Hippocampal formation (tissue), 2 donors: ENCODE results near the gene CDC42SE2.
"Not testable (repeated sequence)": the region's sequence is repeated elsewhere in the genome, so short reads cannot be mapped to it uniquely, and the experiment has no call there.

ENCODE experiments used
- DNase-seq, 2 donors: peaks; one replicate each; lab custom pipeline; 2025; lab: John Stamatoyannopoulos, UW

The CDC42SE2 gene

GRCh38 chr5:131366428-131366827, 102.6 kb downstream of the CDC42SE2 start:
- DNase-seq, result no peak

GRCh38 chr5:131367219-131367860, 103.5 kb downstream of the CDC42SE2 start:
- DNase-seq, result no peak

DNA sequence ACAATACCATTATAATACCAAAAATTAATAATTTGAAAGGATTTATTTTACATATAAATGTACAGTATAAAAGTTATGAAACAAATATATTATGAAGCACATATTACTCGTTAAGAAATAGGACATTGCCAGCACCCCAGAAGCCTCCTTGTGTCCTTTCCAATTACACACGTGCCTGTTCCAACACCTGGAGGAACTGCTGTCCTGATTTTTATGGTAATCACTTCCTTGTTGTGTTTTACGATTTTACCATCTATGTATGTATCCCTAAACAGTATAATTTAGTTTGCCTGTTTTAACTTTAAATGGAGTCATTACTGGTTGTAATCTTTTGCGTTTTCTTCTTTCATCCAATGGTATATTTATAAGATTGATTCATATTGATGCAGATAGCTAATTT, 105.0 kb downstream of the CDC42SE2 start:
- no peak for DNase-seq

GRCh38 chr5:131369558-131369957, 105.7 kb downstream of the CDC42SE2 start:
- DNase-seq, result no peak

DNA sequence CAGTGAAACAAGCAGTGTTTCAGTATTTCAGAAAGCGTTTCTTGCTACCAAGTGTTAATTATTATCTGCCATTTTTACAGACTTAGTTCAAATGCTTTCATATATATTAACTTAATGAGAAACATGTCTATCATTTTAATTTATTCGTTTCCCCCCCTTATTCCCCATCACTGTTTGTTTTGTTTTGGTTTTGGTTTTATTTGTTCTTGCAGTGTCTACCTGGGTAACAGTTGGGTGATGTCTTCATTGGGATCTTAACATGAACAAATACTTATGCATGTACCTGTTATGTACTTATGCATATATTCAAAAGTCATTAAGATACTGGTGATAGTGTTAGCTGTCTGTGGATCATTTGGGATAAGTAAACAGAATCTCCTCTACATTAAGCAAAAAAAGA, 108.0 kb downstream of the CDC42SE2 start:
- DNase-seq, result no peak

DNA sequence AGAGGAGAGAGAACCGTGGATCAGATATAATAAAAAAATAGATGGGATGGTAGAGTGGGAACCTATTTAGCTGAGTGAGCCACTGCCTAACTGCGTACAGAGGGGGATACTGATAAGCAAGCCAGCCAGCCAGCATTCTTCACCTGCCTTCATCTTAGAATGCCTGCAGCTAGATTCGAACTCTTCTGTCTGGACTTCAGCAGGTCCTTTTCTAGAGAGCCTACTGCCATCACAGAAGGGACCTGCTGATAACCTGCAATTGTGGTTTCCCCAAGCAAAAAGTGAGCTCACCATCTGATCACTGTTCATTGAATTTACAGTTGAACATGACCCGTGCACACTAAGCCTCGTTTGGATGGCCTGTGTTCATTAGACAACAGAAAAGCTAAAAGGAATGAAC, 109.4 kb downstream of the CDC42SE2 start:
- no peak for DNase-seq

GRCh38 chr5:131375351-131375750, 111.5 kb downstream of the CDC42SE2 start:
- no peak for DNase-seq

DNA sequence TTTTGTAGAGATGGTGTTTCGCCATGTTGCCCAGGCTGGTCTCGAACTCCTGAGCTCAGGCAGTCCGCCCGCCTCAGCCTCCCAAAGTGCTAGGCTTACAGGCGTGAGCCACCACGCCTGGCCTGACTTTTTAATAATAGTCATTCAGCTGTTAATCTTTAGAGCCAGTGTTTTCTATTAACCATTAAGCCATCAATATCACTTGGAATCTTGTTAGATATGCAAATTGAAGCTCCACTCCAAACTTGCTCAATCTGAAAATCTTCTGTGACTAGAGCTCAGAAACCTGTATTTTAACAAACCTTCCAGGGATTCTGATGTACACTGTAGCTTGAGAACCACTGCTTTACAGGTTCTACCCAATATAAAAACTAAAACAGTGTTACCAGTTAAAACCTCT, 113.5 kb downstream of the CDC42SE2 start:
- no peak for DNase-seq

- peak in 1 of 2 donors; percentile 36 for DNase-seq
Measured at GRCh38 chr5:131377785-131378325, 114.0 kb downstream of the CDC42SE2 start.

GRCh38 chr5:131378721-131379541, 115.1 kb downstream of the CDC42SE2 start:
- no peak for DNase-seq

DNA sequence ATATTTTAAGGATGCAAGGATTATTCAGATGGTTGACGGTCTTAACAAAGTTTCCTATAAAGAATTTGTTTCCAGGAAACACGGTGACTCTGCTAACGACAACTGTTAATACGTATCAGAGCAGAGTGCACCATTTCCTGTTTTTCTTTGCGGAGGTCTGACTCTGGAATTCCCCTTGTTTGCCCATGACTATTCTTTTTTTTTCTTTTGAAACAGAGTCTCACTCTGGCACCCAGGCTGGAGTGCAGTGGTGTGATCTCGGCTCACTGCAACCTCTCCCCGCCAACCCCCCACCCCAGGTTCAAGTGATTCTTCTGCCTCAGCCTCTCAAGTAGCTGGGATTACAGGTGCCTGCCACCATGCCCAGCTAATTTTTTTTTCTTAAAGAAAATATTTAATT, 115.9 kb downstream of the CDC42SE2 start:
- no peak for DNase-seq

DNA sequence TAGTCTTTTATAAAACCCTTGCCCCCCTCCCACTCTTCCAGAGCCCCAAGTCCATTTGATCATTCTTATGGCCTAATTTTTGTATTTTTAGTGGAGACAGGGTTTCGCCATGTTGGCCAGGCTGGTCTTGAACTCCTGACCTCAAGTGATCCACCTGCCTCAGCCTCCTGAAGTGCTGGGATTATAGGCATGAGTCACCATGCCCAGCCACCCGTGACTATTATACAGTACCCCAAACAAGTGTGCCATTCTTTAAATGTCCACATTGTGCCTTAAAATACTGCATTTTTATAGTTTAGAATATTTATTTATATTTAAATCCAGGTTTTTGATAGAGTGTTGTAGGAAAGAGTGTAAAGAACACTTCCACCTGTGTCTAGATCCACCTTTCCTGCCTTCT, 116.4 kb downstream of the CDC42SE2 start:
- DNase-seq, result not testable (repeated sequence)

DNA sequence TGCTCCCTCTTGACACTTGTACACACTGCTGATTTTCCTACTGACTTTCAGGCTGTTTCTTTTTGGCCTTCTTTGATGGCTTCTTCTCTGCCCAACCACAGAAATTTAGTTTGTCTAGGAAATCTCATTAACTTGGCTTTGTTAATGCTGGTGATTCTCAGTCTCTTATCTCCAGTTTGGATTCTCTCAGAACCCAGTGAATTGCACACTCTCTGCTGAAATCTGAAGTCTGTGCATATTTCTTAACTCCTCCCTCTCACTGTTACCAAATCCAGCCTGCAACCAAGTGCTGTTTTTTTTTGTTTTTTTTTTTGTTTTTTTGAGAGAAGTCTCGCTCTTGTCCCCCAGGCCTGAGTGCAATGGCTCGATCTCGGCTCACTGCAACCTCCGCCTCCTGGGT, 117.2 kb downstream of the CDC42SE2 start:
- no peak for DNase-seq

DNA sequence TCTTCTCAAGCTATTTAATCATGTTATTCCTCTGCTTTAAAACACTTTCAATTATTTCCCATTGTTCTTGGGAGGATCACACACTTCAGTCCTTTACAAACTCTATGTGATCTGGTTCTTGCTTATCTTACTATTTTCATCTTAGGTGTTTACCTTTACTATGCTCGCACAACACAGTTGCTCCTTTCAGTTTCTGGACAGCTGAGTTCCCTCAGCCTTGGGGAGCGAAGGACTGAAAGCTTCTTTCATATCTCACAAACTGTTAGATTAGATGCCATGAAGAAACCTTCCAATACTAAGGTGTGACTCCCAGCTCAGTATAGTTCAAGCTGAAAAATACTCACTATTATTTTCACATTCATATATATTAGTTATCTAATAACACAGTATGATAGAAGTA, 117.9 kb downstream of the CDC42SE2 start:
- no peak for DNase-seq

GRCh38 chr5:131382407-131383395, 118.8 kb downstream of the CDC42SE2 start:
- no peak for DNase-seq

GRCh38 chr5:131384173-131384572, 120.3 kb downstream of the CDC42SE2 start:
- DNase-seq, result no peak

DNA sequence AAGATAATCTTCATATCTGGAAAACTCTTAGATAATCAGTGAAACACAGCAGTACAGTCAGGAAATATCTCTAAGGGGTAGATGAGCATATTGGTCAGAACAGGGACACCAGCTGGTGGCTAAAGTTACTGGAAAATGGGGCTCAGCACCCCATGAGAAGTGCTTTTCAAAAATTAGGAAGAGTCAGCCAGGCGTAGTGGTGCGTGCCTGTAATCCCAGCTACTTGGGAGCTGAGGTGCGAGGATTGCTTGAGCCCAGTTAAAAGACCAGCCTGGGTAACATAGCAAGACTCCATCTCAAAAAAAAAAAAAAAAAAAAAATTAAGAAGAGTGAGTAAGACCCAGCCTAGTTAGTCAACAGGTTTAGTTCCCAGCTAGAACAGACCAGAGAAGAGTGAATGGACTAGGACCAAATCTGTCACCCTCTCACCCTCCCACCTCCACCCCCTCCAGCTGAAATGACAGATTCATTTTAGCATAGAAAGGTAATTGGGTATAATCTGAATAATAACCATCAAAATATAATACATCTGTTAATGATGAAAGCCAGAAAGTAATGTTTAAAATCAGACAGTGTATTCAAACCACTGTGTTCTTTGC, 120.9 kb downstream of the CDC42SE2 start:
- no peak for DNase-seq

GRCh38 chr5:131386124-131386523, 122.3 kb downstream of the CDC42SE2 start:
- DNase-seq, result no peak

DNA sequence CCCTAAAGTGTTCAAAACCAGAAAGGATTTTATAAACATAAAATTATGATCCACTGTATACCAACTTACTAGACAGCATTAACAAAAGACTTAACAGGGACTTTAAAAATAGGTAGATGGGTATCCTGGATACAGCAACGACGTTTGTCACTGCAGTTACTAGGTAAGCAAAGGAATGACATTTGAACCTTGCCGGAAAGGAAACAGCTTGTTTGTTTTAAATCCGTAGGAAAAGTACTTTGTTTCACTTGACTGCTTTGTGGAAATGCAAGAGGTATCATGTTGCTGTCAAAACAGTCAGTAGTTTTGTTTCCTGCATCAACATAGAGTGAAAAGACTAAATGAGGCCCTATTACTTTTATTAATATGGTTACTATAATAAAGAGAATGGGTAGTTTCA, 122.9 kb downstream of the CDC42SE2 start:
- no peak for DNase-seq

- no peak for DNase-seq
Measured at GRCh38 chr5:131387255-131387654, 123.4 kb downstream of the CDC42SE2 start.

DNA sequence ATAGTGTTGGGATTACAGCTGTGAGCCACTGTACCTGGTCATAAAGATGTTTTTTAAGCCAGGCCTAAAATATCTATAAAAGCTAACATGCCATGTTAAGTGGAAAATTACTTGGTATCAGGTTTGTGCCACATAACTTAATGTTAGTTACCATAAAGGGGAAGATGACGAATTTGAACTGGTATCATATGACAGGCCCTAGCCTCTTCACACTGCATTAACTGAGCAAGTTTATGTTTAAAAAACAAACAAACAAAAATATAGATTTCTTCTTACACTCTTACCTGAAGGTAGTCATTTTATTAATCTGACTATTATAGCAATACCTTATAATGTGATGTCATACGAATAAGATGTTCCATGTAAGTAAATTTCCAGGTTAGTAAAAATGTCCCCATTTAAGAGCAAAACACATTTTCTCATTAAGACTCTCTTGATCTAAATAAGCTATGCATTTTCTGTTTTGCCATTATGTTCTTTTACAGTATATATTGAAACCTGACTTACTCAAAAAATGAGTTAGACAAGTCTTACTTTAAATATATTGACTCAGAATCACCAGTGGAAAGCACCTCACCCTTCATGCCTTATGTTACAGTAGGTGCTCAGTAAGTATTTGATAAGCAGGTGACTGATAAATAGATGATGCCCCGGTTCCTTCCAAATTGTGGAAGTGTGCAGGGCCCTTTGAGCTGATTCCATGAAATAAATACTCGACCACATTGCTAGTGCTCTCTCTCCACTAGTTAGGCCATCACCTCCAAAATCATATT, 125.4 kb downstream of the CDC42SE2 start:
- DNase-seq, result no peak
